HCT116 (cell line): Measurements from ENCODE around the gene TSPAN5. TPM values are rescaled to one million over a fixed set of nuclear protein-coding genes. Genes with fewer than 3 reads are reported as not detected.

Experiments
- ATAC-seq: fragments of 200-7000 bp; cut with Tn5 transposase; 2 replicates; pipeline ENCODE4 v1.9.1; 2020; ENCODE audit warnings: mild to moderate bottlenecking, moderate library complexity
- BruUV-seq: library from RNA; stranded (reverse); fragments of 400-500 nt; replicated peaks from 2 replicates; lab custom pipeline; 2021; lab: Mats Ljungman, UMichigan
- CTCF ChIA-PET: fragments of 300-600 bp; sonication (Branson Sonifier 250); formaldehyde crosslinking; loops from one replicate; lab custom pipeline; 2021; ENCODE audit warnings: antibody characterized with exemption; lab: Charles Lee
- POLR2A ChIA-PET: fragments of 300-600, 350-600 bp; sonication (Branson Sonifier 250); formaldehyde crosslinking; loops from one replicate; lab custom pipeline; 2021; ENCODE audit warnings: antibody characterized with exemption; lab: Charles Lee
- RAD21 ChIA-PET, 2 experiments: fragments of 300-600 bp; sonication (Branson Sonifier 250); formaldehyde crosslinking; loops; one replicate each; lab custom pipeline; 2023; ENCODE audit warnings: low total read pairs in 2 of 2; ENCODE audit not compliant: uncharacterized antibody in 2 of 2, unreplicated experiment in 2 of 2, low non-redundant PET in 1 of 2; lab: Charles Lee
- DNase-seq: peaks from one replicate; pipeline ENCODE4 v3.0.0-alpha.2; 2010; ENCODE audit warnings: low read depth, low spot score
- H2AFZ ChIP-seq: fragments of 200-600 bp; shearing (Covaris generic), sonication (generic); 2 replicates; pipeline ENCODE4 v1.6.1; 2017; ENCODE audit warnings: low read depth, mixed run types, mixed read lengths, antibody characterized with exemption, low read length; ENCODE audit not compliant: poor library complexity, severe bottlenecking
- H3K27ac ChIP-seq: 2 replicates; pipeline ENCODE4 v1.5.1; 2012; ENCODE audit warnings: low read depth, low read length
- H3K27me3 ChIP-seq: fragments of 200-600 bp; sonication (generic); 2 replicates; pipeline ENCODE4 v1.6.1; 2016; ENCODE audit warnings: mixed run types, low read length, mixed read lengths; ENCODE audit not compliant: insufficient read depth
- H3K36me3 ChIP-seq, 2 experiments: fragments of 200-500 bp in 1 of 2; fragments of 200-600 bp in 1 of 2; sonication (Bioruptor generic) in 1 of 2; sonication (generic) in 1 of 2; 2 replicates each; pipeline versions ENCODE4 v1.5.1 to v1.6.1; 2014 to 2016; ENCODE audit warnings: low read length in 2 of 2, inconsistent platforms in 1 of 2, mixed read lengths in 1 of 2, mixed run types in 1 of 2; ENCODE audit not compliant: insufficient read depth in 2 of 2, control insufficient read depth in 1 of 2
- H3K4me1 ChIP-seq, 2 experiments: fragments of 200-600 bp in 1 of 2; sonication (generic) in 1 of 2; 2 replicates each; pipeline versions ENCODE4 v1.5.1 to v1.6.1; 2012 to 2017; ENCODE audit warnings: low read length in 2 of 2, inconsistent platforms in 1 of 2, mild to moderate bottlenecking in 1 of 2, mixed read lengths in 1 of 2, mixed run types in 1 of 2, moderate library complexity in 1 of 2; ENCODE audit not compliant: insufficient read depth in 2 of 2, control insufficient read depth in 1 of 2
- H3K4me2 ChIP-seq: fragments of 200-600 bp; sonication (generic); 2 replicates; pipeline ENCODE4 v1.6.1; 2017; ENCODE audit warnings: mixed run types, low read length, mixed read lengths
- H3K4me3 ChIP-seq, 2 experiments: fragments of 200-600 bp in 1 of 2; sonication (generic) in 1 of 2; replicated peaks in 1 of 2; 2 replicates each; pipeline ENCODE4 v1.5.1; 2011 to 2016; ENCODE audit warnings: low read length in 2 of 2, control low read depth in 1 of 2, low read depth in 1 of 2, mild to moderate bottlenecking in 1 of 2, mixed read lengths in 1 of 2, mixed run types in 1 of 2
- H3K79me2 ChIP-seq: fragments of 200-600 bp; sonication (generic); 2 replicates; pipeline ENCODE4 v1.6.1; 2017; ENCODE audit warnings: mild to moderate bottlenecking, mixed run types, low read length, moderate library complexity, mixed read lengths; ENCODE audit not compliant: insufficient read depth
- H3K9ac ChIP-seq: fragments of 200-600 bp; sonication (generic); 2 replicates; pipeline ENCODE4 v1.6.1; 2016; ENCODE audit warnings: low read length, mixed read lengths
- H3K9me2 ChIP-seq: fragments of 200-600 bp; sonication (generic), shearing (Covaris generic); 2 replicates; pipeline ENCODE4 v1.6.1; 2017; ENCODE audit warnings: mixed run types, mild to moderate bottlenecking, moderate library complexity; ENCODE audit not compliant: insufficient read depth
- H3K9me3 ChIP-seq, 2 experiments: fragments of 200-500 bp in 1 of 2; fragments of 200-600 bp in 1 of 2; sonication (Bioruptor generic) in 1 of 2; sonication (generic) in 1 of 2; 2 replicates each; pipeline ENCODE4 v1.6.1; 2014 to 2017; ENCODE audit warnings: low read length in 2 of 2, mixed read lengths in 2 of 2, inconsistent platforms in 1 of 2, low read depth in 1 of 2, mild to moderate bottlenecking in 1 of 2, mixed run types in 1 of 2, moderate library complexity in 1 of 2; ENCODE audit not compliant: control insufficient read depth in 1 of 2, insufficient read depth in 1 of 2
- H4K20me1 ChIP-seq: fragments of 200-600 bp; sonication (generic), shearing (Covaris generic); 2 replicates; pipeline ENCODE4 v1.6.1; 2017; ENCODE audit warnings: mixed run types, mild to moderate bottlenecking, moderate library complexity; ENCODE audit not compliant: insufficient read depth
- CBX3 ChIP-seq: IDR thresholded peaks from 2 replicates; pipeline ENCODE4 v1.6.1; 2012; ENCODE audit warnings: low read depth
- CEBPB ChIP-seq: IDR thresholded peaks from 2 replicates; pipeline ENCODE4 v1.6.1; 2012; ENCODE audit warnings: low read depth
- ELF1 ChIP-seq: IDR thresholded peaks from 2 replicates; pipeline ENCODE4 v1.6.1; 2012; ENCODE audit warnings: low read depth, borderline replicate concordance
- EZH2 ChIP-seq: fragments of 200-600 bp; sonication (generic); IDR thresholded peaks from 2 replicates; pipeline ENCODE4 v1.6.1; 2017; ENCODE audit warnings: antibody characterized with exemption, mixed run types
- EZH2phosphoT487 ChIP-seq: fragments of 200-600 bp; IDR thresholded peaks from 2 replicates; pipeline ENCODE4 v1.6.1; 2018; ENCODE audit warnings: antibody characterized with exemption, borderline replicate concordance
- FOSL1 ChIP-seq: IDR thresholded peaks from 2 replicates; pipeline ENCODE4 v1.6.1; 2012; ENCODE audit warnings: low read depth
- POLR2A ChIP-seq: IDR thresholded peaks from 2 replicates; pipeline ENCODE4 v1.7.0; 2011; ENCODE audit warnings: borderline replicate concordance; ENCODE audit not compliant: insufficient read depth, insufficient read length; ENCODE audit errors: extremely low read depth
- POLR2AphosphoS5 ChIP-seq: IDR thresholded peaks from 2 replicates; pipeline ENCODE4 v1.6.1; 2011; ENCODE audit warnings: mild to moderate bottlenecking, low read depth, low read length, moderate library complexity
- RAD21 ChIP-seq: IDR thresholded peaks from 2 replicates; pipeline ENCODE4 v1.6.1; 2012; ENCODE audit warnings: low read depth, mild to moderate bottlenecking
- SIN3A ChIP-seq: IDR thresholded peaks from 2 replicates; pipeline ENCODE4 v1.6.1; 2012; ENCODE audit warnings: low read depth
- SP1 ChIP-seq: IDR thresholded peaks from 2 replicates; pipeline ENCODE4 v1.6.1; 2012; ENCODE audit warnings: low read depth
- SRF ChIP-seq: IDR thresholded peaks from 2 replicates; pipeline ENCODE4 v1.6.1; 2012; ENCODE audit warnings: low read depth
- TCF7L2 ChIP-seq: IDR thresholded peaks from 2 replicates; pipeline ENCODE4 v1.7.0; 2011; ENCODE audit warnings: borderline replicate concordance, inconsistent platforms; ENCODE audit not compliant: insufficient read depth, insufficient read length; ENCODE audit errors: extremely low read depth
- YY1 ChIP-seq: IDR thresholded peaks from 2 replicates; pipeline ENCODE4 v1.6.1; 2011; ENCODE audit warnings: low read length, low read depth, moderate library complexity, mild to moderate bottlenecking; ENCODE audit not compliant: insufficient replicate concordance; ENCODE audit errors: extremely low read depth
- ZFX ChIP-seq: fragments of 450-650 bp; IDR thresholded peaks from 2 replicates; pipeline ENCODE4 v1.6.1; 2017
- ZNF274 ChIP-seq: fragments of 200-500 bp; sonication (Bioruptor generic); IDR thresholded peaks from 2 replicates; pipeline ENCODE4 v1.6.1; 2014; ENCODE audit warnings: mild to moderate bottlenecking, low read depth, low read length, inconsistent platforms
- intact Hi-C: fragments of 100-400 bp; cut with micrococcal nuclease; formaldehyde crosslinking; loops from 2 replicates; pipeline ENCODE4 v1.10.0; 2022
- total RNA-seq: library from RNA; stranded (reverse); gene quantifications from one replicate; pipeline ENCODE4 v1.2.1, GENCODE V29; 2021; ENCODE audit not compliant: unreplicated experiment
- TF ChIP-seq, protein P1 (sequence below): IDR thresholded peaks from 2 replicates; pipeline ENCODE4 v1.6.1; 2011; ENCODE audit warnings: mild to moderate bottlenecking, low read length, moderate library complexity; ENCODE audit not compliant: insufficient replicate concordance; ENCODE audit errors: extremely low read depth
- TF ChIP-seq, protein P2 (sequence below): IDR thresholded peaks from 2 replicates; pipeline ENCODE4 v1.6.1; 2012; ENCODE audit warnings: low read depth
- TF ChIP-seq, protein P3 (sequence below), 3 experiments: fragments of 200-600 bp in 1 of 3; sonication (generic) in 1 of 3; IDR thresholded peaks in 2 of 3; conservative IDR thresholded peaks in 1 of 3; 2 replicates each; pipeline ENCODE4 v1.5.1; 2012 to 2017; ENCODE audit warnings: low read depth in 2 of 3, low read length in 2 of 3, antibody characterized with exemption in 1 of 3, borderline replicate concordance in 1 of 3, control low read depth in 1 of 3, mild to moderate bottlenecking in 1 of 3, mixed read lengths in 1 of 3, mixed run types in 1 of 3, moderate library complexity in 1 of 3; ENCODE audit not compliant: insufficient read depth in 1 of 3

TSPAN5 gene
- total RNA-seq, 1 experiment from 2014 or later = 56.8 TPM

DNA sequence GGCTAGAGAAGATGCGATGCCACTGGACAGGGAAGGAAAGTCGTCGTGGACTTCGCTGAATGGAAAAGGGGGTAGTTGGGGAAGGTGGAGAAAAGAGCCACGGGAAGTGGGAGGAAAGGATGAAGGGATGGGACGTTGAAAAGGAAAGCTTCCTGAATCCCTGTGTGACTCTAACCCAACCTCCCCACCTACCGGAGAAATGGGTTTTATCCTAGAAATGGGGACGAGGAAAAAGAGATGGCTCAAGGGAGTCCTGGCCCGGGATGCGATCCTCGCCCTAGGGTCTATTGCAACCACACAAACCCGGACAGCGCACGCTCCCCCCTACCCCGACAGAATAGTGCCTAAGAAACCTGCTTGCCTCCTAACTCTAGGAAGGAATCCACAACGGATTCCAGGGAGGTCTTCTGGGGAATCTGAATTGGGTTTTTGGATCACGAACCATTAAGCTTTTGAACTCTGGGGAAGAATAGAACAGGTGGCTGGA, 738 bp upstream of the TSPAN5 start:
- Histone ChIP-seq H3K27me3 (no peaks in the 10 kb centered on the region), H3K4me1 (peaks cover 62 to 80% of the 10 kb centered on the region in 2 experiments), H3K9ac (peak overlapping the region; percentile 86), H3K9me2 (no peaks in the 10 kb centered on the region), H2AFZ (no peak overlapping the region), H3K79me2 (peaks cover 52% of the 10 kb centered on the region), H3K4me2 (peak overlapping the region; percentile 88), H3K36me3 (no peaks in the 10 kb centered on the region), H3K9me3 (no peaks in the 10 kb centered on the region), H4K20me1 (no peaks in the 10 kb centered on the region), H3K4me3 (peak overlapping the region; percentile 69 to 89), H3K27ac (peak overlapping the region; percentile 68)
- ATAC-seq (peak; percentile 6), DNase-seq (no peak)
- ChIA-PET POLR2A (interaction anchor here (1.0 to 1.3 kb wide), 2 partner anchors 11 to 30 kb away, joined by 3 to 4 read pairs; no protein-coding TSS in a partner anchor), CTCF (interaction anchor here (1.0 to 1.2 kb wide), 2 partner anchors 29 to 152 kb away, joined by 3 read pairs; no protein-coding TSS in a partner anchor), RAD21 (interaction anchor here (0.6 to 1.3 kb wide), 2 partner anchors 17 to 191 kb away, joined by 3 to 6 read pairs; no protein-coding TSS in a partner anchor)
- BruUV-seq = TSS peak; percentile 58
- intact Hi-C loops = loop anchor here (5.0 kb wide), 4 partner anchors 152 to 517 kb away; partner anchors contain the start of genes EIF4E and STPG2
- TF ChIP-seq RAD21 = no peak
- no peak for TF ChIP-seq SRF
- no peak for TF ChIP-seq CEBPB
- TF ChIP-seq ZNF274 = no peak
- TF ChIP-seq, protein P1, sequence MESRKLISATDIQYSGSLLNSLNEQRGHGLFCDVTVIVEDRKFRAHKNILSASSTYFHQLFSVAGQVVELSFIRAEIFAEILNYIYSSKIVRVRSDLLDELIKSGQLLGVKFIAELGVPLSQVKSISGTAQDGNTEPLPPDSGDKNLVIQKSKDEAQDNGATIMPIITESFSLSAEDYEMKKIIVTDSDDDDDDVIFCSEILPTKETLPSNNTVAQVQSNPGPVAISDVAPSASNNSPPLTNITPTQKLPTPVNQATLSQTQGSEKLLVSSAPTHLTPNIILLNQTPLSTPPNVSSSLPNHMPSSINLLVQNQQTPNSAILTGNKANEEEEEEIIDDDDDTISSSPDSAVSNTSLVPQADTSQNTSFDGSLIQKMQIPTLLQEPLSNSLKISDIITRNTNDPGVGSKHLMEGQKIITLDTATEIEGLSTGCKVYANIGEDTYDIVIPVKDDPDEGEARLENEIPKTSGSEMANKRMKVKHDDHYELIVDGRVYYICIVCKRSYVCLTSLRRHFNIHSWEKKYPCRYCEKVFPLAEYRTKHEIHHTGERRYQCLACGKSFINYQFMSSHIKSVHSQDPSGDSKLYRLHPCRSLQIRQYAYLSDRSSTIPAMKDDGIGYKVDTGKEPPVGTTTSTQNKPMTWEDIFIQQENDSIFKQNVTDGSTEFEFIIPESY = no peak
- TF ChIP-seq TCF7L2 = no peak
- TF ChIP-seq, protein P2, sequence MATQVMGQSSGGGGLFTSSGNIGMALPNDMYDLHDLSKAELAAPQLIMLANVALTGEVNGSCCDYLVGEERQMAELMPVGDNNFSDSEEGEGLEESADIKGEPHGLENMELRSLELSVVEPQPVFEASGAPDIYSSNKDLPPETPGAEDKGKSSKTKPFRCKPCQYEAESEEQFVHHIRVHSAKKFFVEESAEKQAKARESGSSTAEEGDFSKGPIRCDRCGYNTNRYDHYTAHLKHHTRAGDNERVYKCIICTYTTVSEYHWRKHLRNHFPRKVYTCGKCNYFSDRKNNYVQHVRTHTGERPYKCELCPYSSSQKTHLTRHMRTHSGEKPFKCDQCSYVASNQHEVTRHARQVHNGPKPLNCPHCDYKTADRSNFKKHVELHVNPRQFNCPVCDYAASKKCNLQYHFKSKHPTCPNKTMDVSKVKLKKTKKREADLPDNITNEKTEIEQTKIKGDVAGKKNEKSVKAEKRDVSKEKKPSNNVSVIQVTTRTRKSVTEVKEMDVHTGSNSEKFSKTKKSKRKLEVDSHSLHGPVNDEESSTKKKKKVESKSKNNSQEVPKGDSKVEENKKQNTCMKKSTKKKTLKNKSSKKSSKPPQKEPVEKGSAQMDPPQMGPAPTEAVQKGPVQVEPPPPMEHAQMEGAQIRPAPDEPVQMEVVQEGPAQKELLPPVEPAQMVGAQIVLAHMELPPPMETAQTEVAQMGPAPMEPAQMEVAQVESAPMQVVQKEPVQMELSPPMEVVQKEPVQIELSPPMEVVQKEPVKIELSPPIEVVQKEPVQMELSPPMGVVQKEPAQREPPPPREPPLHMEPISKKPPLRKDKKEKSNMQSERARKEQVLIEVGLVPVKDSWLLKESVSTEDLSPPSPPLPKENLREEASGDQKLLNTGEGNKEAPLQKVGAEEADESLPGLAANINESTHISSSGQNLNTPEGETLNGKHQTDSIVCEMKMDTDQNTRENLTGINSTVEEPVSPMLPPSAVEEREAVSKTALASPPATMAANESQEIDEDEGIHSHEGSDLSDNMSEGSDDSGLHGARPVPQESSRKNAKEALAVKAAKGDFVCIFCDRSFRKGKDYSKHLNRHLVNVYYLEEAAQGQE = no peak
- no peak for TF ChIP-seq ZFX
- TF ChIP-seq SP1 = no peak
- TF ChIP-seq POLR2A = no peak
- TF ChIP-seq EZH2phosphoT487 = no peak
- TF ChIP-seq, protein P3, sequence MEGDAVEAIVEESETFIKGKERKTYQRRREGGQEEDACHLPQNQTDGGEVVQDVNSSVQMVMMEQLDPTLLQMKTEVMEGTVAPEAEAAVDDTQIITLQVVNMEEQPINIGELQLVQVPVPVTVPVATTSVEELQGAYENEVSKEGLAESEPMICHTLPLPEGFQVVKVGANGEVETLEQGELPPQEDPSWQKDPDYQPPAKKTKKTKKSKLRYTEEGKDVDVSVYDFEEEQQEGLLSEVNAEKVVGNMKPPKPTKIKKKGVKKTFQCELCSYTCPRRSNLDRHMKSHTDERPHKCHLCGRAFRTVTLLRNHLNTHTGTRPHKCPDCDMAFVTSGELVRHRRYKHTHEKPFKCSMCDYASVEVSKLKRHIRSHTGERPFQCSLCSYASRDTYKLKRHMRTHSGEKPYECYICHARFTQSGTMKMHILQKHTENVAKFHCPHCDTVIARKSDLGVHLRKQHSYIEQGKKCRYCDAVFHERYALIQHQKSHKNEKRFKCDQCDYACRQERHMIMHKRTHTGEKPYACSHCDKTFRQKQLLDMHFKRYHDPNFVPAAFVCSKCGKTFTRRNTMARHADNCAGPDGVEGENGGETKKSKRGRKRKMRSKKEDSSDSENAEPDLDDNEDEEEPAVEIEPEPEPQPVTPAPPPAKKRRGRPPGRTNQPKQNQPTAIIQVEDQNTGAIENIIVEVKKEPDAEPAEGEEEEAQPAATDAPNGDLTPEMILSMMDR (IDR thresholded peaks at IDR 0.05 in 2 of 3, conservative IDR thresholded peaks at IDR 0.05 in 1 of 3; ENCODE audit: borderline replicate concordance in 1 of 3, insufficient read depth in 1 of 3, low read depth in 2 of 3, low read length in 2 of 3) = no peak
- TF ChIP-seq CBX3 = no peak
- no peak for TF ChIP-seq ELF1
- no peak for TF ChIP-seq FOSL1
- TF ChIP-seq YY1 = no peak
- TF ChIP-seq POLR2AphosphoS5 = no peak
- TF ChIP-seq EZH2 = no peak
- no peak for TF ChIP-seq SIN3A
